ENCODE data around the gene MYBPC1. TPM values are rescaled to one million over a fixed set of nuclear protein-coding genes. Genes with fewer than 3 reads are reported as not detected.

MYBPC1 gene
- total and polyA plus RNA-seq, 2 of the 13 experiments (the other 11 are each of a cell fraction or from before 2014, with no cell fraction given) = 0.31 to 0.53 TPM

DNA sequence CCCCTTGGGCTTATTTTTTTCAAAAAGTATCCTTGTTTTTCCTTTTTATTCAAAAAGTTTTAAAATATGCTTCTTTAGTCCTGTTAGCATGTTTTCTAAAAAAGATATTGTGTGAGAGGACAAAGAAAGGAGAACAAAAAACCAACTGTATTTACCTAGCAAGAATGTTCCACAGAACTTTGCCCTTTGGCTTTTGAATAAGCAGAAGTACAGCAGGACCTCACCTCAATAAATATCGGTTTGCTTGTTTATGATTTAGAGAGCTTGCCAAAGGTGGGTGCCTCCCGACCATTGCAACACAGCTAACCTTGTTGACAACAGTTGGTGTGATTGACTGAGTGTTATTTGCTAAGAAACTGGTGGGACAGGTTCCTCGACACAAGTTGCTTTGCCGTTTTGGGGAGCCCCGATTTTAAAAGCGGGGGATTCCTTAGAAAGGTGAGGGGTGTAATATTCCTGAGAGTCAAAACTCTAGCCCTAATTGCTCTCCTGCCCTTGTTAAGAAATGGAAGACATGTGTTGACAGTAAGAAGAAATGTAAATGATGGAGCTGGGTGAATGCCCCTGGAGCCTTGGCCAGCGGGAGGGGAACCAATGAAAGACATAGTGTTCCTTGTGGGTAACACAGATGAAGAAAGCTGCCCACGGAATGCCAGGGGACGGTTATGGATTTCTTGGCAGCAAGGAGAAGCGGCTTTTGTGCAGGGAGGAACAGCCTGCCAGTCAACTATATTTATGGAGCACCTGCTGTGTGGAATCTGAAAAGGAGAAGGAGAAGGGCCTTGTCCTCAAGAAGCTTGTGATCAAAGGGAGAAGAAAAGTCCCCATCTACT is 13.7 kb downstream of the MYBPC1 start (continued):
- TF ChIP-seq, protein P1, sequence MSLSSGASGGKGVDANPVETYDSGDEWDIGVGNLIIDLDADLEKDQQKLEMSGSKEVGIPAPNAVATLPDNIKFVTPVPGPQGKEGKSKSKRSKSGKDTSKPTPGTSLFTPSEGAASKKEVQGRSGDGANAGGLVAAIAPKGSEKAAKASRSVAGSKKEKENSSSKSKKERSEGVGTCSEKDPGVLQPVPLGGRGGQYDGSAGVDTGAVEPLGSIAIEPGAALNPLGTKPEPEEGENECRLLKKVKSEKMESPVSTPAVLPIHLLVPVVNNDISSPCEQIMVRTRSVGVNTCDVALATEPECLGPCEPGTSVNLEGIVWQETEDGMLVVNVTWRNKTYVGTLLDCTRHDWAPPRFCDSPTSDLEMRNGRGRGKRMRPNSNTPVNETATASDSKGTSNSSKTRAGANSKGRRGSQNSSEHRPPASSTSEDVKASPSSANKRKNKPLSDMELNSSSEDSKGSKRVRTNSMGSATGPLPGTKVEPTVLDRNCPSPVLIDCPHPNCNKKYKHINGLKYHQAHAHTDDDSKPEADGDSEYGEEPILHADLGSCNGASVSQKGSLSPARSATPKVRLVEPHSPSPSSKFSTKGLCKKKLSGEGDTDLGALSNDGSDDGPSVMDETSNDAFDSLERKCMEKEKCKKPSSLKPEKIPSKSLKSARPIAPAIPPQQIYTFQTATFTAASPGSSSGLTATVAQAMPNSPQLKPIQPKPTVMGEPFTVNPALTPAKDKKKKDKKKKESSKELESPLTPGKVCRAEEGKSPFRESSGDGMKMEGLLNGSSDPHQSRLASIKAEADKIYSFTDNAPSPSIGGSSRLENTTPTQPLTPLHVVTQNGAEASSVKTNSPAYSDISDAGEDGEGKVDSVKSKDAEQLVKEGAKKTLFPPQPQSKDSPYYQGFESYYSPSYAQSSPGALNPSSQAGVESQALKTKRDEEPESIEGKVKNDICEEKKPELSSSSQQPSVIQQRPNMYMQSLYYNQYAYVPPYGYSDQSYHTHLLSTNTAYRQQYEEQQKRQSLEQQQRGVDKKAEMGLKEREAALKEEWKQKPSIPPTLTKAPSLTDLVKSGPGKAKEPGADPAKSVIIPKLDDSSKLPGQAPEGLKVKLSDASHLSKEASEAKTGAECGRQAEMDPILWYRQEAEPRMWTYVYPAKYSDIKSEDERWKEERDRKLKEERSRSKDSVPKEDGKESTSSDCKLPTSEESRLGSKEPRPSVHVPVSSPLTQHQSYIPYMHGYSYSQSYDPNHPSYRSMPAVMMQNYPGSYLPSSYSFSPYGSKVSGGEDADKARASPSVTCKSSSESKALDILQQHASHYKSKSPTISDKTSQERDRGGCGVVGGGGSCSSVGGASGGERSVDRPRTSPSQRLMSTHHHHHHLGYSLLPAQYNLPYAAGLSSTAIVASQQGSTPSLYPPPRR (CRISPR knock-in tag; IDR thresholded peaks at IDR 0.05; ENCODE audit: borderline replicate concordance) = peak; percentile 97
- peak; percentile 96 for TF ChIP-seq MED1 (CRISPR knock-in tag; IDR thresholded peaks at IDR 0.05)
- peak; percentile 16; the same call in 1 of the 2 replicates for TF ChIP-seq ZSCAN25 (CRISPR knock-in tag; IDR thresholded peaks at IDR 0.05)
- TF ChIP-seq SP140L (CRISPR knock-in tag; IDR thresholded peaks at IDR 0.05; ENCODE audit: borderline replicate concordance) = 0 out of 2 replicates have a peak, but pooled peaks have one; percentile 77
- TF ChIP-seq SMC3 (IDR thresholded peaks at IDR 0.05; ENCODE audit: low read length) = peak; percentile 69
- TF ChIP-seq THYN1 (CRISPR knock-in tag; IDR thresholded peaks at IDR 0.05; ENCODE audit: borderline replicate concordance, low read depth) = no peak
- TF ChIP-seq, protein P2, sequence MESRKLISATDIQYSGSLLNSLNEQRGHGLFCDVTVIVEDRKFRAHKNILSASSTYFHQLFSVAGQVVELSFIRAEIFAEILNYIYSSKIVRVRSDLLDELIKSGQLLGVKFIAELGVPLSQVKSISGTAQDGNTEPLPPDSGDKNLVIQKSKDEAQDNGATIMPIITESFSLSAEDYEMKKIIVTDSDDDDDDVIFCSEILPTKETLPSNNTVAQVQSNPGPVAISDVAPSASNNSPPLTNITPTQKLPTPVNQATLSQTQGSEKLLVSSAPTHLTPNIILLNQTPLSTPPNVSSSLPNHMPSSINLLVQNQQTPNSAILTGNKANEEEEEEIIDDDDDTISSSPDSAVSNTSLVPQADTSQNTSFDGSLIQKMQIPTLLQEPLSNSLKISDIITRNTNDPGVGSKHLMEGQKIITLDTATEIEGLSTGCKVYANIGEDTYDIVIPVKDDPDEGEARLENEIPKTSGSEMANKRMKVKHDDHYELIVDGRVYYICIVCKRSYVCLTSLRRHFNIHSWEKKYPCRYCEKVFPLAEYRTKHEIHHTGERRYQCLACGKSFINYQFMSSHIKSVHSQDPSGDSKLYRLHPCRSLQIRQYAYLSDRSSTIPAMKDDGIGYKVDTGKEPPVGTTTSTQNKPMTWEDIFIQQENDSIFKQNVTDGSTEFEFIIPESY (CRISPR knock-in tag; IDR thresholded peaks at IDR 0.05) = peak; percentile 64; the same call in 1 of the 2 replicates
- TF ChIP-seq, protein P3, sequence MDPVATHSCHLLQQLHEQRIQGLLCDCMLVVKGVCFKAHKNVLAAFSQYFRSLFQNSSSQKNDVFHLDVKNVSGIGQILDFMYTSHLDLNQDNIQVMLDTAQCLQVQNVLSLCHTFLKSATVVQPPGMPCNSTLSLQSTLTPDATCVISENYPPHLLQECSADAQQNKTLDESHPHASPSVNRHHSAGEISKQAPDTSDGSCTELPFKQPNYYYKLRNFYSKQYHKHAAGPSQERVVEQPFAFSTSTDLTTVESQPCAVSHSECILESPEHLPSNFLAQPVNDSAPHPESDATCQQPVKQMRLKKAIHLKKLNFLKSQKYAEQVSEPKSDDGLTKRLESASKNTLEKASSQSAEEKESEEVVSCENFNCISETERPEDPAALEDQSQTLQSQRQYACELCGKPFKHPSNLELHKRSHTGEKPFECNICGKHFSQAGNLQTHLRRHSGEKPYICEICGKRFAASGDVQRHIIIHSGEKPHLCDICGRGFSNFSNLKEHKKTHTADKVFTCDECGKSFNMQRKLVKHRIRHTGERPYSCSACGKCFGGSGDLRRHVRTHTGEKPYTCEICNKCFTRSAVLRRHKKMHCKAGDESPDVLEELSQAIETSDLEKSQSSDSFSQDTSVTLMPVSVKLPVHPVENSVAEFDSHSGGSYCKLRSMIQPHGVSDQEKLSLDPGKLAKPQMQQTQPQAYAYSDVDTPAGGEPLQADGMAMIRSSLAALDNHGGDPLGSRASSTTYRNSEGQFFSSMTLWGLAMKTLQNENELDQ (CRISPR knock-in tag; IDR thresholded peaks at IDR 0.05; ENCODE audit: borderline replicate concordance) = no peak; the same call in 1 of the 2 replicates
- TF ChIP-seq RFXAP (CRISPR knock-in tag; IDR thresholded peaks at IDR 0.05; ENCODE audit: borderline replicate concordance) = no peak
- TF ChIP-seq, protein P4, sequence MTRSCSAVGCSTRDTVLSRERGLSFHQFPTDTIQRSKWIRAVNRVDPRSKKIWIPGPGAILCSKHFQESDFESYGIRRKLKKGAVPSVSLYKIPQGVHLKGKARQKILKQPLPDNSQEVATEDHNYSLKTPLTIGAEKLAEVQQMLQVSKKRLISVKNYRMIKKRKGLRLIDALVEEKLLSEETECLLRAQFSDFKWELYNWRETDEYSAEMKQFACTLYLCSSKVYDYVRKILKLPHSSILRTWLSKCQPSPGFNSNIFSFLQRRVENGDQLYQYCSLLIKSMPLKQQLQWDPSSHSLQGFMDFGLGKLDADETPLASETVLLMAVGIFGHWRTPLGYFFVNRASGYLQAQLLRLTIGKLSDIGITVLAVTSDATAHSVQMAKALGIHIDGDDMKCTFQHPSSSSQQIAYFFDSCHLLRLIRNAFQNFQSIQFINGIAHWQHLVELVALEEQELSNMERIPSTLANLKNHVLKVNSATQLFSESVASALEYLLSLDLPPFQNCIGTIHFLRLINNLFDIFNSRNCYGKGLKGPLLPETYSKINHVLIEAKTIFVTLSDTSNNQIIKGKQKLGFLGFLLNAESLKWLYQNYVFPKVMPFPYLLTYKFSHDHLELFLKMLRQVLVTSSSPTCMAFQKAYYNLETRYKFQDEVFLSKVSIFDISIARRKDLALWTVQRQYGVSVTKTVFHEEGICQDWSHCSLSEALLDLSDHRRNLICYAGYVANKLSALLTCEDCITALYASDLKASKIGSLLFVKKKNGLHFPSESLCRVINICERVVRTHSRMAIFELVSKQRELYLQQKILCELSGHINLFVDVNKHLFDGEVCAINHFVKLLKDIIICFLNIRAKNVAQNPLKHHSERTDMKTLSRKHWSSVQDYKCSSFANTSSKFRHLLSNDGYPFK (CRISPR knock-in tag; IDR thresholded peaks at IDR 0.05; ENCODE audit: borderline replicate concordance) = no peak
- TF ChIP-seq SNAI1 (CRISPR knock-in tag; IDR thresholded peaks at IDR 0.05; ENCODE audit: borderline replicate concordance) = no peak
